ENCODE data around the gene PRLR. TPM values are rescaled to one million over a fixed set of nuclear protein-coding genes. Genes with fewer than 3 reads are reported as not detected.

PRLR gene
- total and polyA plus RNA-seq, 2 of the 8 experiments (the other 6 are each of a cell fraction or from before 2014, with no cell fraction given), result 0.53 to 2.5 TPM

- TF ChIP-seq TBP (IDR thresholded peaks at IDR 0.05; ENCODE audit: low read depth, low read length), result no peak
Observed at GRCh38 chr5:35029333-35029732, 201.0 kb downstream of the PRLR start (continued).
